Adrenal gland (tissue), 12 donors: ENCODE results near the gene LSM7. TPM values are rescaled to one million over a fixed set of nuclear protein-coding genes. Genes with fewer than 3 reads are reported as not detected.

Source experiments
- DNase-seq, 7 donors: peaks; one replicate each; pipeline ENCODE4 v3.0.0-alpha.2; 2019 to 2020
- H3K27ac ChIP-seq, 5 donors: fragments of 200-600 bp; sonication (generic) in 4 of 5; 1 replicate in 3 of 5; 2 replicates in 2 of 5; pipeline versions ENCODE4 v1.5.1 to v1.8.0; 2016 to 2020; ENCODE audit warnings: mild to moderate bottlenecking in 1 of 5
- H3K27me3 ChIP-seq: fragments of 200-600 bp; 2 replicates; pipeline ENCODE4 v1.8.0; 2021
- H3K36me3 ChIP-seq, 2 donors: fragments of 200-600 bp; replicated peaks in 1 of 2; 1 replicate in 1 of 2; 2 replicates in 1 of 2; pipeline versions ENCODE4 v1.5.1 to v1.8.0; 2018 to 2022
- H3K4me1 ChIP-seq, 2 donors: fragments of 200-600 bp; replicated peaks in 1 of 2; 1 replicate in 1 of 2; 2 replicates in 1 of 2; pipeline versions ENCODE4 v1.5.1 to v1.8.0; 2018 to 2021
- H3K4me3 ChIP-seq, 4 donors: fragments of 200-600 bp; sonication (generic) in 3 of 4; one replicate each; pipeline ENCODE4 v1.5.1; 2016 to 2018
- H3K9me3 ChIP-seq, 3 donors: fragments of 200-600 bp; sonication (generic) in 1 of 3; replicated peaks in 1 of 3; 1 replicate in 2 of 3; 2 replicates in 1 of 3; pipeline versions ENCODE4 v1.5.1 to v1.8.0; 2016 to 2021
- POLR2A ChIP-seq, 2 donors: fragments of 450-650 bp; IDR thresholded peaks; one replicate each; pipeline ENCODE4 v1.6.1; 2017; ENCODE audit warnings: antibody characterized with exemption in 2 of 2, mild to moderate bottlenecking in 2 of 2, moderate library complexity in 1 of 2
- WGBS, 4 donors: extraction: QIAGEN DNeasy Blood & Tissue Kit in 2 of 4; methylation state at CpG; one replicate each; pipeline versions ENCODE4 v1.1.5 to v1.1.7; 2013 to 2017; 5-methylcytosine and 5-hydroxymethylcytosine counted together
- intact Hi-C, 2 donors: fragments of 100-400 bp; cut with DNase I; formaldehyde crosslinking; loops; one replicate each; pipeline versions ENCODE4 v1.14.1 to v1.15.0; 2022 to 2023
- polyA plus RNA-seq, 3 donors: library from polyadenylated mRNA; stranded (reverse); fragments of 200-250 nt in 2 of 3; fragments of 350-450 nt in 1 of 3; fragmentation: Illumina TruSeq in 1 of 3; extraction: RNeasy Lipid Tissue Mini Kit (QIAGEN cat#74804) in 1 of 3; gene quantifications; one replicate each; pipeline ENCODE4 v1.2.3, GENCODE V29; 2013 to 2014
- total RNA-seq, 9 donors: library from RNA; depleted of rRNA in 4 of 9; stranded (reverse); fragments of >200 nt in 4 of 9; fragments of 120-200 nt in 1 of 9; fragmentation: NEBNext Ultra II Directional in 1 of 9; extraction: Animal tissue kit (Norgen Biotek cat#: 25700) in 1 of 9; gene quantifications; one replicate each; pipeline versions ENCODE4 v1.1.0 to v1.2.4, GENCODE V29; 2013 to 2023
- TF ChIP-seq, protein P1 (sequence below), 6 experiments: fragments of 450-650 bp in 4 of 6; fragments of 200-600 bp in 2 of 6; sonication (generic) in 1 of 6; IDR thresholded peaks; 1 replicate in 5 of 6; 2 replicates in 1 of 6; pipeline versions ENCODE4 v1.5.1 to v1.8.0; 2016 to 2021; ENCODE audit warnings: antibody characterized with exemption in 6 of 6, mild to moderate bottlenecking in 2 of 6, moderate library complexity in 1 of 6
- donor health status: healthy with polysubstance abuse.
- donor health status: Bipolar disorder and iron deficiency.
- donor health status: DM: yes; HTN: yes; CAD: no.
- donor health status: DM: no; HTN: no; CAD: no.
- donor health status: DM: no; HTN: no; CAD: no.
- donor health status: DM: yes; HTN: yes; CAD: no.

Gene LSM7
- total and polyA plus RNA-seq, 12 donors = 24.1 to 355 (median 78.1) TPM

DNA sequence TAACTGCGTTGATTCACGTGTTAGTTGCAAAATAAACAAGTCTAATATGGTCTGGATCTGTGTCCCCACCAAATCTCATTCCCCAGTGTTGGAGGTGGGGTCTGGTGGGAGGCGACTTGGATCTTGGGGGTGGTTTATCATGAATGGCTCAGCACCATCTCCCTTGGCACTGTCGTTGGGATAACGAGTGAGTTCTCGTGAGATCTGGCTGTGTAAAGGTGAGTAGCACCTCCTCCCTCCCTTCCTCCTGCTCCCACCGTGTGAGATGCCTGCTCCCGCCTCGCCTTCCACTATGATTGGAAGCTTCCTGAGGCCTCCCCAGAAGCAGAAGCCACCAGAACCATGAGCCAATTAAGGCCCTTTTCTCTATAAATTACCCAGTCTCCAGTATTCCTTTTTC is 51.2 kb downstream of the LSM7 start:
- TF ChIP-seq POLR2A (IDR thresholded peaks at IDR 0.05) = no peak
- no peaks in the 10 kb centered on the region for H3K9me3 ChIP-seq
- no peak overlapping the region for H3K27ac ChIP-seq
- WGBS, 4 donors = 84 to 87% (median 87%) methylated on average over 9 of the region's 9 CpGs
- peaks cover 0 to 16% of the 10 kb centered on the region in 2 donors for H3K36me3 ChIP-seq
- peaks cover 21 to 39% of the 10 kb centered on the region in 2 donors for H3K4me1 ChIP-seq
- intact Hi-C loops = loop anchor here in 1 of 2 donors (5.0 kb wide), 1 partner anchor 115 kb away; no protein-coding TSS in a partner anchor
- no peaks in the 10 kb centered on the region for H3K27me3 ChIP-seq
- no peak for DNase-seq
- no peak overlapping the region for H3K4me3 ChIP-seq

DNA sequence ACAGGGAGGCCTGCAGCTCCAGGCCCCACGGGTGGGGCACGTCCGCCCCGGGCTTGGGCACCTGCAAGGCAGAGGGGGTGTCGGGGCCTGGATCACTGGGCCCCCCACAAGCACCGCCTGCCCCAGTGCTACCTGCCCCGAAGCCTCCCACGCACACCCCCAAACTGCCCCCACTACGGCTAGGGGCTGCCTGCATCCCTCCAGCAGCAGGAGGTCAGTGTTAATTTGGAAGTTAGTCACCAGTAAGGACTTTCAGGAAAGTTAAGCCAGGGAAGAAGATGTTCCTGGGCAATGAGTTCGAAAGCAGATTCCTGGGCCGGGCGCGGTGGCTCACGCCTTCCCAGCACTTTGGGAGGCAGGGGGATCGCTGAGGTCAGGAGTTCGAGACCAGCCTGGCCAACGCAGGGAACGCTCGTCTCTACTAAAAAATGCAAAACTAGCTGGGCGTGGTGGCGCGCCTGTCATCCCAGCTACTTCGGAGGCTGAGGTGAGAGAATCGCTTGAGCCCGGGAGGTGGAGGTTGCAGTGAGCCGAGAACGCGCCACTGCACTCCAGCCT is 51.9 kb downstream of the LSM7 start:
- Histone ChIP-seq H3K36me3 (peaks cover 0 to 22% of the 10 kb centered on the region in 2 donors), H3K9me3 (no peaks in the 10 kb centered on the region), H3K27me3 (no peaks in the 10 kb centered on the region), H3K27ac (no peak overlapping the region), H3K4me1 (peaks cover 26 to 45% of the 10 kb centered on the region in 2 donors), H3K4me3 (no peak overlapping the region)
- WGBS, 4 donors = 88 to 93% (median 91%) methylated on average over 23 to 28 of the region's 28 CpGs
- no peak for TF ChIP-seq POLR2A (IDR thresholded peaks at IDR 0.05)
- TF ChIP-seq, protein P1, sequence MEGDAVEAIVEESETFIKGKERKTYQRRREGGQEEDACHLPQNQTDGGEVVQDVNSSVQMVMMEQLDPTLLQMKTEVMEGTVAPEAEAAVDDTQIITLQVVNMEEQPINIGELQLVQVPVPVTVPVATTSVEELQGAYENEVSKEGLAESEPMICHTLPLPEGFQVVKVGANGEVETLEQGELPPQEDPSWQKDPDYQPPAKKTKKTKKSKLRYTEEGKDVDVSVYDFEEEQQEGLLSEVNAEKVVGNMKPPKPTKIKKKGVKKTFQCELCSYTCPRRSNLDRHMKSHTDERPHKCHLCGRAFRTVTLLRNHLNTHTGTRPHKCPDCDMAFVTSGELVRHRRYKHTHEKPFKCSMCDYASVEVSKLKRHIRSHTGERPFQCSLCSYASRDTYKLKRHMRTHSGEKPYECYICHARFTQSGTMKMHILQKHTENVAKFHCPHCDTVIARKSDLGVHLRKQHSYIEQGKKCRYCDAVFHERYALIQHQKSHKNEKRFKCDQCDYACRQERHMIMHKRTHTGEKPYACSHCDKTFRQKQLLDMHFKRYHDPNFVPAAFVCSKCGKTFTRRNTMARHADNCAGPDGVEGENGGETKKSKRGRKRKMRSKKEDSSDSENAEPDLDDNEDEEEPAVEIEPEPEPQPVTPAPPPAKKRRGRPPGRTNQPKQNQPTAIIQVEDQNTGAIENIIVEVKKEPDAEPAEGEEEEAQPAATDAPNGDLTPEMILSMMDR (IDR thresholded peaks at IDR 0.05) = no peak
- DNase-seq = no peak
- intact Hi-C loops = loop anchor here in 1 of 2 donors (5.0 kb wide), 1 partner anchor 116 kb away; no protein-coding TSS in a partner anchor

DNA sequence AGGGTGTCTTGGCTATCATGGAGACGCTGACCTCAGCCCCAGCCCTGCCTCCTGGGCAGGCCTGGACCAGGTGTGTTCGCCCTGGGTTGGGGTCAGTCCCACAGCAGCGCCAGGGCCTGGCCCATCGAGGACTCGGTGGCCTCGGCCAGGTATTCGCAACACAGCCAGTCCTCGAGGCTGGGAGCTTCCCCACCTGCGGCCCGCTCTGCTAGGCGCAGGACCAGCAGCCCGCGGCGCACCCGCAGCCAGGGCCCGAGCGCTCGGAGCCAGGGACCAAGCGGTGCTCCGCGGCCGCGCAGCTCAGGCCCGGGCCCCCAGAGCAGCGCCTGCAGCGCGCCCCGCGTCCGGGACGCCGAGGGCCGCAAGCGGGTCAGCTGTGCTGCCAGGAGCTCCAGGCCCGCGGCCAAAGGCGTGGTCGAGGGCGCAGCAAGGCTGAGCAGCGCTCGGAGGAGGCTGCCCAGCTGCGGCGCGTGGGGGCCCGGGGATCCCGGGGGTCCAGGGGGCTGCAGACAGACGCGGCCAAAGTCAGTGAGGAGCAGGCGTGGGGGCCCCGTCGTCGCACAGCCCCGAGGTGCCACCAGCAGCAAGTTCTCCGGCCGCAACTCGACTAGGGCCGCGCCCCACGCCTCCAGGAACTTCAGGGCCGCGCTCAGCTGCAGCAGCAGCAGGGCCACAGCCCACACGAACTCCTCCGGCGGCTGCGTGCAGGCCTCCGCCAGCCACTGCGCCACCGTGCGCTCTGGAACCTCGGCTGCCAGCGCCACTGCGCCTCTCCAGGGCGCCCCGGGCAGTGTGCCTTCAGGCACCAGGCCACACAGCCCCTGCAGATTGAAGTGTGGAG is 52.6 kb downstream of the LSM7 start:
- H3K4me1 ChIP-seq = peaks cover 31 to 50% of the 10 kb centered on the region in 2 donors
- H3K27ac ChIP-seq = peak overlapping the region in 3 of 5 donors; percentile 43 to 74 (median 49)
- peaks cover 0 to 24% of the 10 kb centered on the region in 2 donors for H3K36me3 ChIP-seq
- DNase-seq = peak in 4 of 7 donors; percentile 27 to 51 (median 42)
- H3K27me3 ChIP-seq = no peaks in the 10 kb centered on the region
- intact Hi-C loops = loop anchor here in 1 of 2 donors (5.0 kb wide), 1 partner anchor 116 kb away; no protein-coding TSS in a partner anchor
- no peaks in the 10 kb centered on the region for H3K9me3 ChIP-seq
- WGBS, 4 donors = 52 to 73% (median 60%) methylated on average over 1 to 74 of the region's 74 CpGs
- no peak overlapping the region for H3K4me3 ChIP-seq
- TF ChIP-seq, protein P1 (IDR thresholded peaks at IDR 0.05) = no peak
- no peak for TF ChIP-seq POLR2A (IDR thresholded peaks at IDR 0.05)

DNA sequence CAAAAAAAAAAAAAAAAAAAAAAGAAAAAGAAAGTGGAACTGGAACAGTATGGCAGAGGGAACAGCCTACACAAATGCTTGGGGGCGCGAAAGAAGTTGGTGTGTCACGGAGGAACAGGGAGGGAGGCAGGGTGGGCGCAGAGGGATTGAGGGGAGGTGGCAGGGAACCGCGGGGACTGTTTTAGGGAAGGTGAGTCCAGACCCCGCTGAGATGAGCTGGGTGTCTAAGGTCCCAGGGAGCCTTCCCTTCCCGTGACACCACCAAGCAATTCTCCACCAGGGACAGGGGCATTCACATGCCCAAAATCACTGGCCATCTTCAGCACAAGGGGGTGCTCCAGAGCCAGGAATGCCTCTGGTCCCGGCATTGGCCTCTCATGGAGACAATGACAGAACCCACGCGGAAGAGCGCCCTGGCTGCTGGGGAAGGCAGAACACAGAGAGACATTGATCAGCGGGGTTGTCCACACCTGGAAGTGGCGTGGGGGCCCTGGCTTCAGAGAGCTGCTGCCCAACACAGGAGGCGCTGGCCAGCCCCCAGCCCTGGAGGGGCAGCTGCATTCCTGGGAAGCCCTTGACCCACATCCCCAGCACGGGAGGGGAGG is 53.4 kb downstream of the LSM7 start:
- 33 to 48% (median 39%) methylated on average over 9 to 16 of the region's 16 CpGs for WGBS, 4 donors

More for the DNA sequence above, 53.4 kb downstream of the LSM7 start:
- no peaks in the 10 kb centered on the region for H3K9me3 ChIP-seq
- H3K27me3 ChIP-seq = no peaks in the 10 kb centered on the region
- no peak overlapping the region for H3K4me3 ChIP-seq
- H3K36me3 ChIP-seq = peaks cover 0 to 24% of the 10 kb centered on the region in 2 donors
- peak overlapping the region in 3 of 5 donors; percentile 43 to 74 (median 49) for H3K27ac ChIP-seq
- DNase-seq = peak; percentile 78 to 90 (median 83)
- no peak for TF ChIP-seq POLR2A (IDR thresholded peaks at IDR 0.05)
- TF ChIP-seq, protein P1 (IDR thresholded peaks at IDR 0.05) = peak; percentile 41 to 79 (median 72)
- intact Hi-C loops = loop anchor here (5.0 kb wide), 3 partner anchors 38 to 118 kb away; partner anchors contain the start of genes PLEKHJ1 (in 1 of the 2) and SF3A2 (in 1 of the 2)
- peaks cover 31 to 50% of the 10 kb centered on the region in 2 donors for H3K4me1 ChIP-seq
